GM12892 (cell line): ENCODE results near the gene ZNF224.

Experiments used
- POLR2A ChIP-seq: IDR thresholded peaks from 2 replicates; pipeline ENCODE4 v1.6.1; 2011; ENCODE audit warnings: low read depth, low read length, control low read depth
- POLR2AphosphoS5 ChIP-seq: IDR thresholded peaks from 2 replicates; pipeline ENCODE4 v1.6.1; 2011; ENCODE audit warnings: low read depth, low read length, control low read depth
- TAF1 ChIP-seq: IDR thresholded peaks from 2 replicates; pipeline ENCODE4 v1.6.1; 2011; ENCODE audit warnings: low read depth, mild to moderate bottlenecking, control low read depth, low read length, borderline replicate concordance

DNA sequence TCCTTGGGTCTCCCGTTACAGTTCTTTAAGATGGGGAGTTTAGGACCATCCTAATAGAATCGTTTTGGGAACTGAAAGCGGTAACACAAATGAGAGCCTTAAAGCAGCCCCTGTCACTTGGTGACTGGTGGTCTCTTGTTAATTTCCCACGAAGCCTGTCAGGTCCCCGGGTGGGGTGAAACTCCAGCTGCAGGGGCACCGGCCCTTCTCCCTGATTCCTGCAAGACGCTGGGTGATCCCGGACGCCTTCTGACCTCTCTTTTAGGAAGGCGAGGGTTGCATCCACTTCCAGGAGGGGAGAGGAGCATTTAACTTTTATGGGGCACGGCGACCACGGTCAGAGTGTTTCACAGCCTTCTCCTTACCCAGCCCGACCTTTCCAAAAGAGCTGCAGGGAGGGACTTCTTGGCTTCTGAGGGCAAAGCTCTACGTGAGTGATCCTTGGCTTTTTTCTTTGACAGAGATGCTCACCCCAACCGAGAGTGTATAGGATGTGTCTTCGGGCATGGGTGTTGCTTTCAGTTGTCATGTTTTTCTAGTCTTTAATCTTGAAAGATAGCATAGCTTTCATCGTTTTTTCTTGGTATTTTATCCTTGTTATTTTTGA lies 19.7 kb downstream of the ZNF224 start:
- TF ChIP-seq POLR2A (no peak), POLR2AphosphoS5 (no peak), TAF1 (no peak)
